ENCODE measurements around the gene CDIPT. TPM values are rescaled to one million over a fixed set of nuclear protein-coding genes. Genes with fewer than 3 reads are reported as not detected.

The CDIPT gene
- total and polyA plus RNA-seq, 2 of the 13 experiments (the other 11 are each of a cell fraction or from before 2014, with no cell fraction given) = 54.9 to 97.5 TPM

DNA sequence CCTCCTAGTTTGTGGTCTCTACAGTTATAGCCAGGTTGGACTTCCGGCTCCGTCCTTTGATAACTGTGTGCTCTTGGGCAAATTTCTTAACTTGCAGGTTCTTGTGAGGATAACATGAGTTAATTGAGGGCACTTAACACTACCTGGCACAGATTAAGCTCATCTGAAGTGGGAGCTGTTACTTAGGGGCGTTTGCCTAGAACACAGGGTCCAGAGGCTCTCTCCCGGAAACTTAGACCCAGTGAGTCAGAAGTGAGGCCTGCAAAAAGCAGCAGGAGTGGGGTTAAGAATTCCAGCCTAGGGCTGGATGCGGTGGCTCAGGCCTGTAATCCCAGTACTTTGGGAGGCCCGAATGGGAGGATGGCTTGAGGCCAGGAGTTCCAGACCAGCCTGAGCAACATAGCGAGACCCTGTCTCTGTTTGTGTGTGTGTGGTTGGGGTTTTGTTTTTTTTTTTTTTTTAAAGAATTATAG lies 41.3 kb downstream of the CDIPT start (continued):
- TF ChIP-seq, protein P1, sequence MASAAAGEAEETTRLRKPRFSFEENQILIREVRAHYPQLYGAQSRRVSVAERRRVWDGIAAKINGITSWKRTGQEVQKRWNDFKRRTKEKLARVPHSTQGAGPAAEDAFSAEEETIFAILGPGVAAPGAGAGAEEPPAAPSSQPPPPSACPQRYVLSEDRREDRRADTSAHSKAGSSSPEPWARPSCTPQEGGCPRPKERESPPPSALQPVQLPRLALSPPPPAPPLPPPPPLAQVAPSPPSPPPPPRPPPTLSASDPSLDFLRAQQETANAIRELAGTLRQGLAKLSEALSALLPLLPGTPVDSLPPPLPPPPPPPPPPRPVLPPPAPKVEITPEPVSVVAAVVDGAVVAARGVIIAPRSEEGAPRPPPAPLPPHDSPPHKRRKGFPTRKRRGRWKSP (CRISPR knock-in tag; IDR thresholded peaks at IDR 0.05) = no peak
- TF ChIP-seq ZNF543 (CRISPR knock-in tag; IDR thresholded peaks at IDR 0.05) (no peak), NCOR1 (IDR thresholded peaks at IDR 0.05; ENCODE audit: borderline replicate concordance, low read length) (no peak), ZNF552 (CRISPR knock-in tag; IDR thresholded peaks at IDR 0.05; ENCODE audit: borderline replicate concordance) (no peak), ZNF816 (CRISPR knock-in tag; IDR thresholded peaks at IDR 0.05; ENCODE audit: borderline replicate concordance) (no peak), SPEN (CRISPR knock-in tag; IDR thresholded peaks at IDR 0.05; ENCODE audit: low read depth) (0 out of 2 replicates have a peak, but pooled peaks have one; percentile 35), JDP2 (CRISPR knock-in tag; IDR thresholded peaks at IDR 0.05; ENCODE audit: borderline replicate concordance) (no peak), ZNF557 (CRISPR knock-in tag; IDR thresholded peaks at IDR 0.05) (no peak), RAD51 (IDR thresholded peaks at IDR 0.05; ENCODE audit: borderline replicate concordance) (no peak), IRF2 (CRISPR knock-in tag; IDR thresholded peaks at IDR 0.05) (no peak), RBFOX2 (IDR thresholded peaks at IDR 0.05; ENCODE audit: low read depth, low read length) (no peak), POLR2AphosphoS5 (IDR thresholded peaks at IDR 0.05; ENCODE audit: low read depth, low read length) (no peak), FOXP1 (IDR thresholded peaks at IDR 0.05) (no peak), FOXP1 (CRISPR knock-in tag; IDR thresholded peaks at IDR 0.05) (no peak), ZNF713 (CRISPR knock-in tag; IDR thresholded peaks at IDR 0.05) (no peak), PHF5A (CRISPR knock-in tag; IDR thresholded peaks at IDR 0.05; ENCODE audit: low read depth, unreplicated experiment) (no peak), MAF1 (CRISPR knock-in tag; IDR thresholded peaks at IDR 0.05; ENCODE audit: borderline replicate concordance) (no peak), POLR2G (IDR thresholded peaks at IDR 0.05; ENCODE audit: low read depth, low read length) (peak; percentile 23; the same call in 1 of the 2 replicates), TGIF2 (CRISPR knock-in tag; IDR thresholded peaks at IDR 0.05) (0 out of 2 replicates have a peak, but pooled peaks have one; percentile 26), RCOR2 (CRISPR knock-in tag; IDR thresholded peaks at IDR 0.05) (no peak), ASH2L (IDR thresholded peaks at IDR 0.05; ENCODE audit: insufficient read length, low read depth, low read length) (peak; percentile 21)
- TF ChIP-seq, protein P2, sequence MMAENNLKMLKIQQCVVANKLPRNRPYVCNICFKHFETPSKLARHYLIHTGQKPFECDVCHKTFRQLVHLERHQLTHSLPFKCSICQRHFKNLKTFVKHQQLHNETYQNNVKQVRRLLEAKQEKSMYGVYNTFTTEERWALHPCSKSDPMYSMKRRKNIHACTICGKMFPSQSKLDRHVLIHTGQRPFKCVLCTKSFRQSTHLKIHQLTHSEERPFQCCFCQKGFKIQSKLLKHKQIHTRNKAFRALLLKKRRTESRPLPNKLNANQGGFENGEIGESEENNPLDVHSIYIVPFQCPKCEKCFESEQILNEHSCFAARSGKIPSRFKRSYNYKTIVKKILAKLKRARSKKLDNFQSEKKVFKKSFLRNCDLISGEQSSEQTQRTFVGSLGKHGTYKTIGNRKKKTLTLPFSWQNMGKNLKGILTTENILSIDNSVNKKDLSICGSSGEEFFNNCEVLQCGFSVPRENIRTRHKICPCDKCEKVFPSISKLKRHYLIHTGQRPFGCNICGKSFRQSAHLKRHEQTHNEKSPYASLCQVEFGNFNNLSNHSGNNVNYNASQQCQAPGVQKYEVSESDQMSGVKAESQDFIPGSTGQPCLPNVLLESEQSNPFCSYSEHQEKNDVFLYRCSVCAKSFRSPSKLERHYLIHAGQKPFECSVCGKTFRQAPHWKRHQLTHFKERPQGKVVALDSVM (CRISPR knock-in tag; IDR thresholded peaks at IDR 0.05) = peak; percentile 88
- TF ChIP-seq, protein P3, sequence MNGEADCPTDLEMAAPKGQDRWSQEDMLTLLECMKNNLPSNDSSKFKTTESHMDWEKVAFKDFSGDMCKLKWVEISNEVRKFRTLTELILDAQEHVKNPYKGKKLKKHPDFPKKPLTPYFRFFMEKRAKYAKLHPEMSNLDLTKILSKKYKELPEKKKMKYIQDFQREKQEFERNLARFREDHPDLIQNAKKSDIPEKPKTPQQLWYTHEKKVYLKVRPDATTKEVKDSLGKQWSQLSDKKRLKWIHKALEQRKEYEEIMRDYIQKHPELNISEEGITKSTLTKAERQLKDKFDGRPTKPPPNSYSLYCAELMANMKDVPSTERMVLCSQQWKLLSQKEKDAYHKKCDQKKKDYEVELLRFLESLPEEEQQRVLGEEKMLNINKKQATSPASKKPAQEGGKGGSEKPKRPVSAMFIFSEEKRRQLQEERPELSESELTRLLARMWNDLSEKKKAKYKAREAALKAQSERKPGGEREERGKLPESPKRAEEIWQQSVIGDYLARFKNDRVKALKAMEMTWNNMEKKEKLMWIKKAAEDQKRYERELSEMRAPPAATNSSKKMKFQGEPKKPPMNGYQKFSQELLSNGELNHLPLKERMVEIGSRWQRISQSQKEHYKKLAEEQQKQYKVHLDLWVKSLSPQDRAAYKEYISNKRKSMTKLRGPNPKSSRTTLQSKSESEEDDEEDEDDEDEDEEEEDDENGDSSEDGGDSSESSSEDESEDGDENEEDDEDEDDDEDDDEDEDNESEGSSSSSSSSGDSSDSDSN (CRISPR knock-in tag; IDR thresholded peaks at IDR 0.05) = no peak
- TF ChIP-seq, protein P4, sequence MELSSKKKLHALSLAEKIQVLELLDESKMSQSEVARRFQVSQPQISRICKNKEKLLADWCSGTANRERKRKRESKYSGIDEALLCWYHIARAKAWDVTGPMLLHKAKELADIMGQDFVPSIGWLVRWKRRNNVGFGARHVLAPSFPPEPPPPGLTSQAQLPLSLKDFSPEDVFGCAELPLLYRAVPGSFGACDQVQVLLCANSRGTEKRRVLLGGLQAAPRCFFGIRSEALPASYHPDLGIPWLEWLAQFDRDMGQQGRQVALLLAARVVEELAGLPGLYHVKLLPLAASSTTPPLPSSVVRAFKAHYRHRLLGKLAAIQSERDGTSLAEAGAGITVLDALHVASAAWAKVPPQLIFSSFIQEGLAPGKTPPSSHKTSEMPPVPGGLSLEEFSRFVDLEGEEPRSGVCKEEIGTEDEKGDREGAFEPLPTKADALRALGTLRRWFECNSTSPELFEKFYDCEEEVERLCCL (CRISPR knock-in tag; IDR thresholded peaks at IDR 0.05; ENCODE audit: borderline replicate concordance) = no peak
- TF ChIP-seq, protein P5, sequence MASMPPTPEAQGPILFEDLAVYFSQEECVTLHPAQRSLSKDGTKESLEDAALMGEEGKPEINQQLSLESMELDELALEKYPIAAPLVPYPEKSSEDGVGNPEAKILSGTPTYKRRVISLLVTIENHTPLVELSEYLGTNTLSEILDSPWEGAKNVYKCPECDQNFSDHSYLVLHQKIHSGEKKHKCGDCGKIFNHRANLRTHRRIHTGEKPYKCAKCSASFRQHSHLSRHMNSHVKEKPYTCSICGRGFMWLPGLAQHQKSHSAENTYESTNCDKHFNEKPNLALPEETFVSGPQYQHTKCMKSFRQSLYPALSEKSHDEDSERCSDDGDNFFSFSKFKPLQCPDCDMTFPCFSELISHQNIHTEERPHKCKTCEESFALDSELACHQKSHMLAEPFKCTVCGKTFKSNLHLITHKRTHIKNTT (CRISPR knock-in tag; IDR thresholded peaks at IDR 0.05) = no peak
